Body of pancreas (tissue), 4 donors: ENCODE results near the gene PWWP3B. TPM values are rescaled to one million over a fixed set of nuclear protein-coding genes. Genes with fewer than 3 reads are reported as not detected.

Experiments
- ATAC-seq: fragments of 150-250 bp; one replicate; pipeline ENCODE4 v1.9.1; 2016
- DNase-seq, 4 donors: peaks; one replicate each; pipeline ENCODE4 v3.0.0-alpha.2; 2019
- H3K27ac ChIP-seq, 4 donors: fragments of 200-600 bp; sonication (generic); 1 replicate in 3 of 4; 2 replicates in 1 of 4; pipeline versions ENCODE4 v1.5.1 to v1.6.1; 2016 to 2019; ENCODE audit warnings: mild to moderate bottlenecking in 1 of 4, mixed read lengths in 1 of 4, moderate library complexity in 1 of 4
- H3K27me3 ChIP-seq, 2 donors: fragments of 200-600 bp; sonication (generic); one replicate each; pipeline ENCODE4 v1.6.0; 2016; ENCODE audit warnings: mild to moderate bottlenecking in 1 of 2
- H3K36me3 ChIP-seq, 2 donors: fragments of 200-600 bp; sonication (generic); replicated peaks in 1 of 2; 2 replicates each; pipeline ENCODE4 v1.5.1; 2016; ENCODE audit warnings: low read depth in 2 of 2; ENCODE audit not compliant: insufficient read depth in 1 of 2
- H3K4me1 ChIP-seq: fragments of 200-600 bp; sonication (generic); one replicate; pipeline ENCODE4 v1.6.0; 2016
- H3K4me3 ChIP-seq, 2 donors: fragments of 200-600 bp; sonication (generic); 1 replicate in 1 of 2; 2 replicates in 1 of 2; pipeline ENCODE4 v1.5.1; 2016 to 2019
- H3K9me3 ChIP-seq, 3 donors: fragments of 200-600 bp; sonication (generic); 1 replicate in 2 of 3; 2 replicates in 1 of 3; pipeline ENCODE4 v1.5.1; 2016
- CTCF ChIP-seq, 7 experiments: fragments of 450-650 bp in 4 of 7; fragments of 200-600 bp in 3 of 7; sonication (generic) in 3 of 7; IDR thresholded peaks; one replicate each; pipeline ENCODE4 v1.5.1; 2016 to 2019; ENCODE audit warnings: antibody characterized with exemption in 7 of 7
- POLR2A ChIP-seq, 3 donors: fragments of 450-650 bp; IDR thresholded peaks; one replicate each; pipeline ENCODE4 v1.6.1; 2016; ENCODE audit warnings: antibody characterized with exemption in 3 of 3, mild to moderate bottlenecking in 2 of 3
- WGBS, 2 donors: methylation state at CpG; one replicate each; pipeline ENCODE4 v1.1.5; 2017; 5-methylcytosine and 5-hydroxymethylcytosine counted together
- intact Hi-C: fragments of 100-400 bp; cut with DNase I; formaldehyde crosslinking; loops from one replicate; pipeline ENCODE4 v1.15.1; 2023
- total RNA-seq, 2 donors: library from RNA; depleted of rRNA; stranded (reverse); fragments of >200 nt; gene quantifications; one replicate each; pipeline ENCODE4 v1.1.0, GENCODE V29; 2016

Gene PWWP3B
- total RNA-seq, 2 donors from 2014 or later: 6.0 to 9.6 TPM

GRCh38 chrX:106208154-106208553, 40.0 kb downstream of the PWWP3B start:
- Histone ChIP-seq H3K9me3 (no peaks in the 10 kb centered on the region), H3K36me3 (peaks cover 0 to 2% of the 10 kb centered on the region in 2 donors), H3K27me3 (no peaks in the 10 kb centered on the region), H3K4me1 (no peaks in the 10 kb centered on the region), H3K4me3 (no peak overlapping the region), H3K27ac (no peak overlapping the region)
- TF ChIP-seq POLR2A (IDR thresholded peaks at IDR 0.05): no peak
- no peak for TF ChIP-seq CTCF (IDR thresholded peaks at IDR 0.05)
- intact Hi-C loops: no loop called here
- ATAC-seq (no peak), DNase-seq (no peak)
- WGBS, 2 donors: 14 to 20% methylated on average over 1 of the region's 1 CpG

Other genes with a start within 250 kb of the PWWP3B start
- gene SERPINA7, start 129.6 kb upstream of the PWWP3B start, total RNA-seq: not detected